Astrocyte of the spinal cord (primary cell): ENCODE measurements around the gene CD83.
"Not testable (repeated sequence)": the region's sequence is repeated elsewhere in the genome, so short reads cannot be mapped to it uniquely, and the experiment has no call there.

Experiments used
- DNase-seq: peaks from one replicate; pipeline ENCODE4 v3.0.0; 2011; ENCODE audit warnings: low read depth, low spot score
- H3K4me3 ChIP-seq: 2 replicates; pipeline ENCODE4 v1.5.1; 2011; ENCODE audit warnings: low read depth, mild to moderate bottlenecking, low read length, moderate library complexity
- CTCF ChIP-seq: IDR thresholded peaks from 2 replicates; pipeline ENCODE4 v1.5.1; 2012; ENCODE audit warnings: low read depth, mild to moderate bottlenecking, low read length, inconsistent platforms
- in situ Hi-C: cut with HindIII; loops from 2 replicates; pipeline ENCODE4 v1.10.0; 2017; ENCODE audit warnings: low sequenced_read_pairs

CD83 gene

GRCh38 chr6:14147891-14148290 lies 30.3 kb downstream of the CD83 start:
- TF ChIP-seq CTCF = no peak

GRCh38 chr6:14148471-14148870 lies 30.9 kb downstream of the CD83 start:
- in situ Hi-C loops = no loop called here
- no peak for TF ChIP-seq CTCF
- no peak for DNase-seq
- no peak overlapping the region for H3K4me3 ChIP-seq

More at GRCh38 chr6:14147891-14148290, 30.3 kb downstream of the CD83 start:
- H3K4me3 ChIP-seq = no peak overlapping the region
- in situ Hi-C loops = no loop called here
- no peak for DNase-seq

- DNase-seq = no peak
- in situ Hi-C loops = no loop called here
- H3K4me3 ChIP-seq = no peak overlapping the region
- no peak for TF ChIP-seq CTCF
These were observed 31.6 kb downstream of the CD83 start for GRCh38 chr6:14149053-14149738.

- no peak for TF ChIP-seq CTCF
- DNase-seq = no peak
- no peak overlapping the region for H3K4me3 ChIP-seq
- in situ Hi-C loops = no loop called here
These were observed 32.2 kb downstream of the CD83 start for GRCh38 chr6:14149739-14150130.

DNA sequence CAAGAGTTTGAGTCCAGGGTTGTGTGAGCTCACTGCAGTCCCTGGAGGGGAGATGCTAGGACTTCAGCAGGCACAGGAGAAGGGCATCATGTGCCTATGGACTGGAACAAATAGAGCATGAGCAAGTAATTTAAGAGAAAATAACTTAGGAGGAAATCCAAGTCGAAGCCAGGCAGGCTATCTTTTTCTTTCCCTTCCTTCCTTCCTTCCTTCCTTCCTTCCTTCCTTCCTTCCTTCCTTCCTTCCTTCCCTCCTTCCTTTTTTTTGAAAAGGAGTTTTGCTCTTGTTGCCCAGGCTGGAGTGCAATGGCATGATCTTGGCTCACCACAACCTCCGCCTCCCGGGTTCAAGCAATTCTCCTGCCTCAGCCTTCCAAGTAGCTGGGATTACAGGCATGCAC lies 33.7 kb downstream of the CD83 start:
- DNase-seq, in situ Hi-C loops: not testable (repeated sequence)

GRCh38 chr6:14151773-14152172 lies 34.2 kb downstream of the CD83 start:
- in situ Hi-C loops = no loop called here
- H3K4me3 ChIP-seq = no peak overlapping the region
- TF ChIP-seq CTCF = no peak
- DNase-seq = no peak

More for the DNA sequence above, 33.7 kb downstream of the CD83 start:
- H3K4me3 ChIP-seq = not testable (repeated sequence)

DNA sequence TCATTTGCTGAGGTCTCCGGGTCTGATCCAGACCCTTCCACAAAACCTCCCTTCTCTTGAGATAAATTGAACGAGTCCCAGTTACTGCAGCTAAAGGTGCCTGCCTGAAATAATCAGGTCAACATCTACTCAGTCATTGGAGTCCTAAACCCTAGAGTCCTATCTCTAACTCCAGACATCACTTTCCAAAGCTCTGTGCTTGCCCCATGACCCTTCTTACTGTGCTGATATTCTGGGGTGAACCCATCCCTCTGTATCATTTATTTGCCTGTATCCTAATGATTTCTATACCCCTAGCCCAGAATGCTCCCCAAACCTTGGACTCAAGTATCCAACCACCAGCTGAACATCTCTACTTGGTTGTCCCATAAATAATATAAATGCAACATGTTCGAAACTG lies 35.7 kb downstream of the CD83 start:
- no peak for TF ChIP-seq CTCF
- H3K4me3 ChIP-seq = no peak overlapping the region
- no peak for DNase-seq
- in situ Hi-C loops = no loop called here
